ENCODE results near the gene JOSD2. TPM values are rescaled to one million over a fixed set of nuclear protein-coding genes. Genes with fewer than 3 reads are reported as not detected.

Gene JOSD2
- total RNA-seq = 10 to 100 TPM; 27.6 to 34.0 TPM

- peak; percentile 92 to 93 for ATAC-seq (replicated peaks in 1 of 2)
- Mint-ChIP-seq H3K9me3 (no peaks in the 10 kb centered on the region), H3K4me1 (ENCODE audit: low read depth) (peaks cover 16% of the 10 kb centered on the region), H3K36me3 (ENCODE audit: insufficient read depth in 2 of 2) (no peaks in the 10 kb centered on the region), H3K27ac (peak within 1 kb of the TSS; percentile 74), H3K4me3 (peak within 1 kb of the TSS; percentile 72 to 76), H3K27me3 (ENCODE audit: low read depth) (peaks cover 17% of the 10 kb centered on the region)
- peak; percentile 95 to 97 for DNase-seq
Observed at GRCh38 chr19:50511069-50511822, at the start of gene JOSD2. JOSD2 (minus strand) TSS chr19:50511191; CDS start chr19:50510431, 760 bp downstream.

DNA sequence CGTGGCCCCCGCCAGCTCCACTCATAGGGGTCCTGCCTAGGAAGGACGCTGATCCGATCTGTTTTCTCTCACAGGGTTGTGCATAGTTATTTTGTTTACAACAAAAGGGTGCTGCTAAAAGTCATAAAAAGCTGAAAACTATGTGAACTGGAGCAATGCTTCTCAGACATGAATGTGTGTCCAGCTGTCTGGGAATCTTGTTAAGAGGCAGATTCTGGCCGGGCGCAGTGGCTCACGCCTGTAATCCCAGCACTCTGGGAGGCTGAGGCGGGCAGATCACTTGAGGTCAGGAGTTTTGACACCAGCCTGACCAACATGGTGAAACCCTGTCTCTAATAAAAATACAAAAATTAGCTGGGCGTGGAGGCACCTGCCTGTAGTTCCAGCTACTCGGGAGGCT lies 48.6 kb upstream of the JOSD2 start:
- DNase-seq (no peak), ATAC-seq (replicated peaks in 1 of 2) (no peak)
- no peaks in the 10 kb centered on the region for H3K9me3 Mint-ChIP-seq
- H3K27me3 Mint-ChIP-seq (ENCODE audit: low read depth) = peaks cover 56% of the 10 kb centered on the region
- H3K27ac Mint-ChIP-seq = no peak overlapping the region
- no peak overlapping the region for H3K4me3 Mint-ChIP-seq
- no peaks in the 10 kb centered on the region for H3K36me3 Mint-ChIP-seq (ENCODE audit: insufficient read depth in 2 of 2)
- peaks cover 5% of the 10 kb centered on the region for H3K4me1 Mint-ChIP-seq (ENCODE audit: low read depth)

GRCh38 chr19:50558449-50558848 lies 47.5 kb upstream of the JOSD2 start:
- Mint-ChIP-seq H3K27me3 (ENCODE audit: low read depth) (peaks cover 55% of the 10 kb centered on the region), H3K27ac (no peak overlapping the region), H3K4me1 (ENCODE audit: low read depth) (peaks cover 5% of the 10 kb centered on the region), H3K4me3 (no peak overlapping the region), H3K36me3 (ENCODE audit: insufficient read depth in 2 of 2) (no peaks in the 10 kb centered on the region), H3K9me3 (no peaks in the 10 kb centered on the region)
- no peak for ATAC-seq (replicated peaks in 1 of 2)
- no peak for DNase-seq

DNA sequence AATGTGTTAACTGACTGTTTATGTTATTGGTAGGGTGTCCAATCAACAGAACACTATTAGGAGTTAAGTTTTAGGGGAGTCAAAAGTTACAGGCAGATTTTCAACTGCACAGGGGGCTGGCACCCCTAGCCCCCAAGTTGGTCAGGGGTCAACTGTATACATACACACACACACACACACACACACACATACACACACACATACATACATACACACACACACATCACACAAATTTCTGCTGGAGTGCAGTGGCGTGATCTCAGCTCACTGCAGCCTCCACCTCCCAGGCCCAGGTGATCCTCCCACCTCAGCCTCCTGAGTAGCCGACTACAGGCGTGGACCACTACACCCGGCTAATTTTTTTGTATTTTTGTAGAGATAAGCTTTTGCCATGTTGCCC lies 47.0 kb upstream of the JOSD2 start:
- Mint-ChIP-seq H3K36me3 (ENCODE audit: insufficient read depth in 2 of 2) (no peaks in the 10 kb centered on the region), H3K4me3 (no peak overlapping the region), H3K27ac (no peak overlapping the region), H3K9me3 (no peaks in the 10 kb centered on the region), H3K27me3 (ENCODE audit: low read depth) (peaks cover 55% of the 10 kb centered on the region), H3K4me1 (ENCODE audit: low read depth) (peaks cover 5% of the 10 kb centered on the region)
- no peak for ATAC-seq (replicated peaks in 1 of 2)
- no peak for DNase-seq

DNA sequence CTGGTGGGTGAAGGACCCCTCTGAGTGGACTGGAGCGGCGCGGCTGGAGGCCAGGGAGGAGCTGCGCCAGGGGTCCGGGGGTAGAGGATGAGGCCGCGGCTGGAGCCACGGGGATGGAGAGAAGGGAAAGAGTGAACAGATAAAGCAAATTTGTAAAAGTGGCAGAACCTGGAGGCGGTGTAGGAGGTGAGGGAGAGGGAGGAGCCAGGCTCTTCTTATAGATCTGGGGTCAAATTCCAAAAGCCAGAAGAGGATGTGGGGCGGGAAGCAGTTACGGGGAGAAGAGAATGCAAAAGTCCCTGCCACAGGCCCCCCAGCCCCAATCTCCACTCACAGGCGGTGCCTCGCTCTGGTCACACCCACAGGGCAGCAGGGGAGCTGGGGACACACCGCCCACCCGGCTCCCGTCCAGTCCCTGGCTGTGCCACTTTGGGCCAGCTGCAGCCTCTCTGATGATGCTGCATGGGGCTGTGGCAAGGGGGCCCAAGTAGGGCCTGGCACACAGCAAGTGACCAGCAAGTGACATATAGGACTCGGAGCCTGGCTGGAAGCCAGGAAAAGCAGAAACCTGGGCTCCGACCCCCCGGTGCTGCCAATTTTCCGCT lies 46.1 kb upstream of the JOSD2 start:
- peaks cover 5% of the 10 kb centered on the region for H3K4me1 Mint-ChIP-seq (ENCODE audit: low read depth)
- peaks cover 61% of the 10 kb centered on the region for H3K27me3 Mint-ChIP-seq (ENCODE audit: low read depth)
- H3K9me3 Mint-ChIP-seq = no peaks in the 10 kb centered on the region
- H3K4me3 Mint-ChIP-seq = peak overlapping the region in 1 of 2 donors; percentile 90
- no peak for DNase-seq
- no peak for ATAC-seq (replicated peaks in 1 of 2)
- no peak overlapping the region for H3K27ac Mint-ChIP-seq
- H3K36me3 Mint-ChIP-seq (ENCODE audit: insufficient read depth in 2 of 2) = no peaks in the 10 kb centered on the region

DNA sequence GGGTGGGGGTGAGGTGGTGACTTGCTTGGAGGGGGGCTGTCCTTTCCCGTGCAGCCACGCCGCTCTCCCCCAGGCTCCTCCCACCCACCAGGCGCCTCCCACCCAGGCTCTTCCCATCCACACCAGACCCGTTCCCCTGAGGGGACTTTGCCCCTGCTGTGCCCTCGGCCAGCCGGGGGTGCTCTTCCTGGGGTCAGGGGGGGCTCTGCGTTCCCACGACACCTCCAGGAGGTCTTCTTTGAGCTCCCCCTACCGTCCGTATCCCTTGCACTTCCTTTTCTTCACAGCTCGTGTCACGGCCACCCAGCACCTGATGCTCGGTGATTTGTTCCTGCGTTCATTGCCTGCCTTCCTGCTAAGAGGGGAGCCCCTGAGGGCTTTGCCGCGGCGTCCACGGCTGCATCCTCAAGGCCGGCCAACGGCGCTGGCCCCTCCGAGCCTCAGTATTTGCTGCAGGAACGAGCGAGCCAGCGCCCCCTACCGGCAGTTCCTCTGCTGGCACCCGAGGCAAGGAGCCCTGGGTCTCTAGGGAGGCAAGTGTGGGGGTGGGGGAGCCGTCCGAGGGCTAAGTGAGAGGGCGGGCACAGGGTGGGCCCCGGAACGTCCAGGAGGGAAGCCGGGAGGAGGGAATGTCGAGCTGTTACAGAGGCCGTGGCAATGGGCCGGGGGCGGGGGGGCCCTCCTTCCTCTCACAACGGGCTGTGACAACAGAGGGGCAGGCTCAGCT lies 45.5 kb upstream of the JOSD2 start:
- Mint-ChIP-seq H3K4me3 (peak overlapping the region; percentile 90 to 95), H3K9me3 (no peaks in the 10 kb centered on the region), H3K27me3 (ENCODE audit: low read depth) (peaks cover 68% of the 10 kb centered on the region), H3K4me1 (ENCODE audit: low read depth) (peaks cover 9% of the 10 kb centered on the region), H3K36me3 (ENCODE audit: insufficient read depth in 2 of 2) (no peaks in the 10 kb centered on the region), H3K27ac (no peak overlapping the region)
- DNase-seq = peak; percentile 88 to 89
- ATAC-seq (replicated peaks in 1 of 2) = peak; percentile 89

GRCh38 chr19:50555450-50556281 lies 44.7 kb upstream of the JOSD2 start:
- DNase-seq (no peak), ATAC-seq (replicated peaks in 1 of 2) (no peak)
- no peaks in the 10 kb centered on the region for H3K36me3 Mint-ChIP-seq (ENCODE audit: insufficient read depth in 2 of 2)
- no peaks in the 10 kb centered on the region for H3K9me3 Mint-ChIP-seq
- H3K27ac Mint-ChIP-seq = no peak overlapping the region
- peaks cover 72% of the 10 kb centered on the region for H3K27me3 Mint-ChIP-seq (ENCODE audit: low read depth)
- peak overlapping the region; percentile 90 to 95 for H3K4me3 Mint-ChIP-seq
- peaks cover 10% of the 10 kb centered on the region for H3K4me1 Mint-ChIP-seq (ENCODE audit: low read depth)

GRCh38 chr19:50555033-50555432 lies 44.0 kb upstream of the JOSD2 start:
- DNase-seq (no peak), ATAC-seq (replicated peaks in 1 of 2) (no peak)
- Mint-ChIP-seq H3K27ac (no peak overlapping the region), H3K36me3 (ENCODE audit: insufficient read depth in 2 of 2) (no peaks in the 10 kb centered on the region), H3K4me1 (ENCODE audit: low read depth) (peaks cover 10% of the 10 kb centered on the region), H3K4me3 (peak overlapping the region; percentile 14 to 36), H3K27me3 (ENCODE audit: low read depth) (peaks cover 78% of the 10 kb centered on the region), H3K9me3 (no peaks in the 10 kb centered on the region)

DNA sequence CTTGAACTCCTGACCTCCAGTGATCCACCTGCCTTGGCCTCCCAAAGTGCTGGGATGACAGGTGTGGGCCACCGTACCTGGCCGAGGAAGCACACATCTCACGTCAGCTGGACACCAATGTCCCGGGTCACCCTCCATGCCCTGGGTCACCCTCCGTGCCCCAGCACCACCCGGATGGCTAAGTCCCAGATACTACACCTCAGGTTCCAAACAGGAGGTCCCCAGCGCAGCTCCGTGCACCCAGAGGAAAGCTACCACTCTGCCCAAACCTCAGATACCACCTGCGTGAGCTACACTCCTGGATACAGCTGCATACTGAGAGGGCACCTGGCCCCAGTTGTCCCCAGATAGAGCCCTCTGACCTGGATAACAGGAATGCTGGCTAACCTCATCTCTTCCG lies 43.2 kb upstream of the JOSD2 start:
- H3K27me3 Mint-ChIP-seq (ENCODE audit: low read depth) = peaks cover 81% of the 10 kb centered on the region
- DNase-seq = no peak

DNA sequence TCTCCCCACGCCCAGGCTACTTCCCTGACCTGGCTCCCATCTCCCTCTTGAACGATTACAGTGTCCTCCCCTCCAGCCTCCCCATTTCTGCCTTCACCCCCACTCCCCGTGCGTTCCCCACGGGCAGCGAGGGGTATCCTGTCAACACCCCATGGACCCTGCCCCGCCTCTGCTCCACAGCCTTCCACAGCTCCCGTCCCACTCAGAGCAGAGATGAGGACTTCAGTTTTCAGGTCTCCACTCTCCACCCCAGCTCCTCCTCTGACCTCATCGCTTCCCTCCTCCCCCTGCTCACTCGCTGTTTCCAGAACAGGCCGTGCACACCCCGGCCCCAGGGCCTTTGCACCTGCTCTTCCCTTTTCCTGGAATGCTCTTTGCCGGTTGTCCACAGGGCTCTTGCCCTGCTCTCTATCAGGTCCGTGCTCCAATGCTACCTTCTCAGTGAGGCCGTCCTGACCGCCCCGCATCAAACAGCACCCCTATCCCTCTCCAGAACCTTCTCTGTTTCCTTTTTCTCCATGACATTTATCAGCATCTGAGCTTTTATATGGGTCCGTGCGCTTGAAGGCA lies 42.2 kb upstream of the JOSD2 start:
- H3K4me3 Mint-ChIP-seq = no peak overlapping the region
- no peak overlapping the region for H3K27ac Mint-ChIP-seq
- ATAC-seq (replicated peaks in 1 of 2) (no peak), DNase-seq (no peak)
- H3K9me3 Mint-ChIP-seq = no peaks in the 10 kb centered on the region
- H3K36me3 Mint-ChIP-seq (ENCODE audit: insufficient read depth in 2 of 2) = no peaks in the 10 kb centered on the region
- H3K4me1 Mint-ChIP-seq (ENCODE audit: low read depth) = peaks cover 10% of the 10 kb centered on the region
- peaks cover 75% of the 10 kb centered on the region for H3K27me3 Mint-ChIP-seq (ENCODE audit: low read depth)

More for the DNA sequence above, 43.2 kb upstream of the JOSD2 start:
- Mint-ChIP-seq H3K9me3 (no peaks in the 10 kb centered on the region), H3K4me1 (ENCODE audit: low read depth) (peaks cover 10% of the 10 kb centered on the region), H3K27ac (no peak overlapping the region), H3K4me3 (no peak overlapping the region), H3K36me3 (ENCODE audit: insufficient read depth in 2 of 2) (no peaks in the 10 kb centered on the region)
- ATAC-seq (replicated peaks in 1 of 2) = no peak

GRCh38 chr19:50552540-50552939 lies 41.5 kb upstream of the JOSD2 start:
- H3K36me3 Mint-ChIP-seq (ENCODE audit: insufficient read depth in 2 of 2) = no peaks in the 10 kb centered on the region
- no peak overlapping the region for H3K4me3 Mint-ChIP-seq
- ATAC-seq (replicated peaks in 1 of 2) (no peak), DNase-seq (no peak)
- no peak overlapping the region for H3K27ac Mint-ChIP-seq
- H3K9me3 Mint-ChIP-seq = no peaks in the 10 kb centered on the region
- H3K27me3 Mint-ChIP-seq (ENCODE audit: low read depth) = peaks cover 74% of the 10 kb centered on the region
- peaks cover 10% of the 10 kb centered on the region for H3K4me1 Mint-ChIP-seq (ENCODE audit: low read depth)

DNA sequence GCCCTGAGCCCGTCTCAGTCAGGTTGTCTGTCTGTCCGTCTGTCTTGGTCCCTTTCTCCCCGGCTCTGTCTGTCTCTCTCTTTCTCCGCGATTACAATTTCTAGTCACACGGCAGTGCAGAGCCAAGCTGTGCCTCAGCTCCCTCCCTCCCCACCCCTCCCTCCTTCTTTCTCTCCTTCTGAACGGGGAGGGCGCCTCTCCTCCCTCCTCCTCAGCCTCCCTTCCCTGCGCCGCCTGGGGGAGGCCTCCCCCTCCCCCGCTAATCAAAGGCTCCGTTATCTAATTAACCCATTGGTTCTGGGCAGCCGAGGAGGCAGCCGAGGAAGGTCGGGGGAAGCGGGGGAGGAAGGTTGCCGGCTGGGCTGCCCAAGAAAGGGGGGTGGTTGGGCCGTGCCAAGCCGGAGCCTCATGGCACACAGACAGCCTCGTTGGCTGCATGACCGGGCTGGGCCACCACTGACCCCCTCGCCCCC lies 40.8 kb upstream of the JOSD2 start:
- Mint-ChIP-seq H3K27ac (no peak overlapping the region), H3K36me3 (ENCODE audit: insufficient read depth in 2 of 2) (no peaks in the 10 kb centered on the region), H3K4me3 (no peak overlapping the region), H3K27me3 (ENCODE audit: low read depth) (peaks cover 69% of the 10 kb centered on the region), H3K4me1 (ENCODE audit: low read depth) (peaks cover 10% of the 10 kb centered on the region), H3K9me3 (no peaks in the 10 kb centered on the region)
- no peak for ATAC-seq (replicated peaks in 1 of 2)
- no peak for DNase-seq

All from activated T-cell treated with anti-CD3 and anti-CD28 coated beads, Interleukin-2, amount 50 U/mL, for 72 hours (primary cell).